Mucosa of descending colon (tissue), 3 donors: ENCODE data around the gene APH1B. TPM values are rescaled to one million over a fixed set of nuclear protein-coding genes. Genes with fewer than 3 reads are reported as not detected.

Source experiments
- ATAC-seq: fragments of 200-7000 bp; cut with Tn5 transposase; one replicate; pipeline ENCODE4 v1.9.1; 2020; ENCODE audit warnings: mild to moderate bottlenecking, moderate library complexity
- DNase-seq, 3 donors: peaks; one replicate each; pipeline ENCODE4 v3.0.0-alpha.2; 2020
- H3K36me3 ChIP-seq: fragments of 200-600 bp; one replicate; pipeline ENCODE4 v1.8.0; 2021; ENCODE audit warnings: low read depth, mild to moderate bottlenecking
- H3K4me1 ChIP-seq: fragments of 200-600 bp; one replicate; pipeline ENCODE4 v1.8.0; 2021; ENCODE audit warnings: low read depth, mild to moderate bottlenecking
- H3K4me3 ChIP-seq: fragments of 200-600 bp; one replicate; pipeline ENCODE4 v1.8.0; 2021; ENCODE audit warnings: mild to moderate bottlenecking
- H3K9me3 ChIP-seq: fragments of 200-600 bp; one replicate; pipeline ENCODE4 v1.8.0; 2021; ENCODE audit warnings: mild to moderate bottlenecking
- intact Hi-C, 2 donors: fragments of 100-400 bp; cut with DNase I in 1 of 2; cut with micrococcal nuclease in 1 of 2; formaldehyde crosslinking; loops; one replicate each; pipeline versions ENCODE4 v1.11.0 to v1.11.1; 2022; cut with DNase I, micrococcal nuclease
- total RNA-seq, 3 donors: library from RNA; stranded (reverse); fragmentation: NEBNext Ultra II Directional in 2 of 3; extraction: Animal tissue kit (Norgen Biotek cat#: 25700) in 2 of 3; gene quantifications; one replicate each; pipeline versions ENCODE4 v1.2.1 to v1.2.4, GENCODE V29; 2021 to 2023
- TF ChIP-seq, protein P1 (sequence below): fragments of 200-600 bp; IDR thresholded peaks from one replicate; pipeline ENCODE4 v1.8.0; 2022; ENCODE audit warnings: antibody characterized with exemption, mild to moderate bottlenecking
- donor health status: DM: no; HTN: no; CAD: no; lungs with moderate emphysema.
- donor health status: DM: no; HTN: no; CAD: no.
- donor health status: DM: no; HTN: yes; CAD: no.

The APH1B gene
- total RNA-seq, 3 donors from 2014 or later, result 6.1 to 12.7 (median 11.4) TPM

DNA sequence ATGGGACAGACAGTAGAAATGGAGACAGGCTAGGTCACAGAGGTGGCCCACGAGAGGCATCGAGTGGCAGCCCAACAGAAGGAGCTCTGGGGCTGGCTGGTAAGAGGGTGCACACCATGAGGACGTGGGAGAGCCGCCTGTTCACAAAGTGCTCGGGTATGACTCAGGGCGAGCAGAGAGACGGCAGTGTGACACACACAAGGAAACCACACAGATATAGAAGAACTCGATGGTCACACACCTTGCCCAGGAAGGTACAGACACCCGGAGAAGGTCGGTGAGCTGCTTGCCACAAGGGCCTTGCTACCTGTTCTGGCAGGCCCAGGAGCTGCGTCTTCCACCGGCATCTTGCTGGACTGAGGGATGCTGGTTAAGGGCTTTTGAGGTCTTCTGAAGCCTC, 54.1 kb downstream of the APH1B start:
- H3K4me1 ChIP-seq, result no peaks in the 10 kb centered on the region
- H3K36me3 ChIP-seq, result no peaks in the 10 kb centered on the region

DNA sequence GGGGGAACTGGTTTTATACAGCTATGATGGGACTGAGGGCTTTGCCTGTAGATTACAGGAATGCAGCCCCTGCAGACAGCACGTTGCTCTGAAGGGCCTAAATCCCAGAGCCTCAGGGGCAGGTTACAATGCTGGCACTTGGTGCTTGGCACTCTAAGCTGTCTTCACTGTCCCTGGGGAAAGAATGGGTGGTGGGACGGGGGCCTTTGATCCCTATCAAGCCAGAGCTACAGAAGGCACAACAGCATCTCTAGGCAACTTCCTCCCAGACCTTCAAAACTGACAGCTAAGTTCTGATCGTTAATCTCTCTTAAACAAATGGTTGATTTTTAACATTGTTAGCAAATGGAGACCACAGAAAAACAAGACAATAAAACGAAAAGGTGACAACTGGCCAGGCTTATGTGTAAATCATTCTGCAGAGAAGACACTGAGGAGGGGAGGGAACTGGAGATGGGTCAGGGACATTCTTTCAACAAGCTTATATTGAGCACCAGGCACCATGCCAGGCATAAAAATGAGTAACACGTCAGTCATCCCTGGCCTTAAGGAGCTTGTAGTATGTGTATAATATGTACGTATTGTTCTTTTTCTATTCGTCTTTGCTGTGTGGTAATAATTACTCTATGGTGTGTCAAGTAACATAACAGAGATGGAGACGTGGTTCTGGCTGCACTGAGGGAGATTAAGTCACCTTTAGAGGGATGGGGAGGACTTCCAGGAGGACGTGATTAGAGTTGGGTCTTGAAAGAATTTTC, 55.1 kb downstream of the APH1B start:
- intact Hi-C loops, result no loop called here
- Histone ChIP-seq H3K36me3 (no peaks in the 10 kb centered on the region), H3K4me1 (no peaks in the 10 kb centered on the region), H3K4me3 (no peak overlapping the region), H3K9me3 (no peaks in the 10 kb centered on the region)
- no peak for DNase-seq
- TF ChIP-seq, protein P1, sequence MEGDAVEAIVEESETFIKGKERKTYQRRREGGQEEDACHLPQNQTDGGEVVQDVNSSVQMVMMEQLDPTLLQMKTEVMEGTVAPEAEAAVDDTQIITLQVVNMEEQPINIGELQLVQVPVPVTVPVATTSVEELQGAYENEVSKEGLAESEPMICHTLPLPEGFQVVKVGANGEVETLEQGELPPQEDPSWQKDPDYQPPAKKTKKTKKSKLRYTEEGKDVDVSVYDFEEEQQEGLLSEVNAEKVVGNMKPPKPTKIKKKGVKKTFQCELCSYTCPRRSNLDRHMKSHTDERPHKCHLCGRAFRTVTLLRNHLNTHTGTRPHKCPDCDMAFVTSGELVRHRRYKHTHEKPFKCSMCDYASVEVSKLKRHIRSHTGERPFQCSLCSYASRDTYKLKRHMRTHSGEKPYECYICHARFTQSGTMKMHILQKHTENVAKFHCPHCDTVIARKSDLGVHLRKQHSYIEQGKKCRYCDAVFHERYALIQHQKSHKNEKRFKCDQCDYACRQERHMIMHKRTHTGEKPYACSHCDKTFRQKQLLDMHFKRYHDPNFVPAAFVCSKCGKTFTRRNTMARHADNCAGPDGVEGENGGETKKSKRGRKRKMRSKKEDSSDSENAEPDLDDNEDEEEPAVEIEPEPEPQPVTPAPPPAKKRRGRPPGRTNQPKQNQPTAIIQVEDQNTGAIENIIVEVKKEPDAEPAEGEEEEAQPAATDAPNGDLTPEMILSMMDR, result no peak
- ATAC-seq, result no peak

More for the DNA sequence above, 54.1 kb downstream of the APH1B start:
- ATAC-seq, result peak; percentile 32
- H3K9me3 ChIP-seq, result no peaks in the 10 kb centered on the region
- intact Hi-C loops, result no loop called here
- TF ChIP-seq, protein P1, result no peak
- no peak overlapping the region for H3K4me3 ChIP-seq
- no peak for DNase-seq

DNA sequence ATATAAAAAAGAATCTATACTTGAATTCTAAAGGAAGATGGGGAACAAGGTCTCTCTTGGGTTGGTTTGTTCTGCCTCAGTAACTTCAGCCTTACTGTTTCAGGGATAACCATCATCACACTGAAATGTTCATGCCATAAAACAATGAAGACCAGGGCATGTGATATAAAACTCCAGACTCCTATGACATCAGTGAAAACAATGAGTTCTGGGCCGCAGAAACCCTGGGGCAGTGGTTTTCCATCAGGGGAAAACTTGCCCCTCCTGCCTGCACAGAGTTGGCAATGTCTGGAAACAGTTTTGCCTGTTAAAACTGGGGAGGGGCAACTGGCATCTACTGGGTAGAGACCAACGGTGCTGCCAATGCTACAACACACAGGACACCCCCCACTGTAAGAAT, 57.4 kb downstream of the APH1B start:
- Histone ChIP-seq H3K36me3 (no peaks in the 10 kb centered on the region), H3K4me3 (no peak overlapping the region), H3K4me1 (no peaks in the 10 kb centered on the region), H3K9me3 (no peaks in the 10 kb centered on the region)
- DNase-seq (no peak), ATAC-seq (no peak)
- intact Hi-C loops, result no loop called here
- TF ChIP-seq, protein P1, result no peak

DNA sequence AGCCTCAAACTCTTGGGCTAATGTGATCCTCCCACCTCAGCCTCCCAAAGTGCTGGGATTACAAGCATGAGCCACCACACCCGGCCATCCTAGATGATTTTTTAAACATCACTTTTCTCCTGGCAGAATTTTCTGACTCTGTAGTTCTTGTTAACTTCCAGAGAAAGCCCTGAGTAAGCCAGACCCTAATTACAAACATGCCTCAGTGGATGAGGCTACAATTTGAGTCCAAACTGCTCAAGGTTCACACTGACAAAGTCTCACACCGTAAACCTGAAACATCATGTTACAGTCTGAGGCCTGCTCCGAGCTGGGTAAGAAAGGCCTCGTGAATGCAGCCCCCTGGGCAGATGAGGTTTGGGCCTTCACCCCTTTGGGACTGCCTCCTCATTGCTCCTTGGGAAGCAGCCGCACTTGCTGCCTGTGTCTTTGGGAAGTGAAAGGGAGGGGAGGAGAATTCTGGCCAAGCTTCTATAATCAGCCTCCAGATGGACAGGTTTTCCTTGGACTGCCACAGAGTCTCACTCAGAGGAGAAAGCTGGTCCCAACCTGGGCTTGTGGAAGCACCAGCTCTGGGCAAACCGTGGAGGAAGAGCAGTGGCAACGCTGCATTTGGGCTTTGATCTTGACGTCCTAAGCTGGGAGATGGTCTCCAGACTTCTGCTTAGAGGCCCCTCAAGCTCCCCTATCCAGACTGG, 58.3 kb downstream of the APH1B start:
- TF ChIP-seq, protein P1, result no peak
- no peaks in the 10 kb centered on the region for H3K36me3 ChIP-seq
- DNase-seq (no peak), ATAC-seq (no peak)
- H3K9me3 ChIP-seq, result no peaks in the 10 kb centered on the region
- intact Hi-C loops, result no loop called here
- no peaks in the 10 kb centered on the region for H3K4me1 ChIP-seq
- no peak overlapping the region for H3K4me3 ChIP-seq

DNA sequence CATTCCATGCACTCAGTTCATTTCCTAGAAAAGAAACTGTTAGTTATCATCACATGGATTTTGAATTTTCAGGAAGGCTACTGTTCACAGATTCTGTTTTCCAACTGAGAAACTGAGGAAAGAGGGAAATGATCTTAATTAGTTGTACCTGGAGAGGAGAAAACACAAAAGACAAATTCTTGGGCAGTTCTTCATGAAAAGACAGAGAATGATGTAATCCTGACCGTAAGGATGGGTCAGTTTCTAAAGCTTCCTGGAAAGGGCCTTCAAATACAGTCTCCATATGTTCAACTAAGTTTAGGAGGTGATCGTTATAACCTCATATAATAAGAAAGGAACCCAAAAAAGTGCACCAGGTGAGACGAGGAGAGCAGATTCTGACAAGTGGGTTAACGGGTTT, 59.6 kb downstream of the APH1B start:
- DNase-seq (no peak), ATAC-seq (no peak)
- intact Hi-C loops, result no loop called here
- Histone ChIP-seq H3K9me3 (no peaks in the 10 kb centered on the region), H3K4me1 (no peaks in the 10 kb centered on the region), H3K4me3 (no peak overlapping the region), H3K36me3 (no peaks in the 10 kb centered on the region)
- TF ChIP-seq, protein P1, result no peak
